GM19239 (cell line): ENCODE results near the gene TMEM87B.

Experiments used
- DNase-seq: peaks from one replicate; pipeline ENCODE4 v3.0.0; 2011; ENCODE audit warnings: low spot score; ENCODE audit not compliant: insufficient read length
- FAIRE-seq: peaks from 2 replicates; lab custom pipeline; 2011; peaks lifted over from hg19 to GRCh38; lab: Jason Lieb, UNC

Gene TMEM87B

GRCh38 chr2:112147382-112148168 is 92.5 kb downstream of the TMEM87B start:
- DNase-seq: no peak
- no peak for FAIRE-seq

- no peak for FAIRE-seq
- DNase-seq: no peak
Measured at GRCh38 chr2:112148477-112148876, 93.4 kb downstream of the TMEM87B start.

DNA sequence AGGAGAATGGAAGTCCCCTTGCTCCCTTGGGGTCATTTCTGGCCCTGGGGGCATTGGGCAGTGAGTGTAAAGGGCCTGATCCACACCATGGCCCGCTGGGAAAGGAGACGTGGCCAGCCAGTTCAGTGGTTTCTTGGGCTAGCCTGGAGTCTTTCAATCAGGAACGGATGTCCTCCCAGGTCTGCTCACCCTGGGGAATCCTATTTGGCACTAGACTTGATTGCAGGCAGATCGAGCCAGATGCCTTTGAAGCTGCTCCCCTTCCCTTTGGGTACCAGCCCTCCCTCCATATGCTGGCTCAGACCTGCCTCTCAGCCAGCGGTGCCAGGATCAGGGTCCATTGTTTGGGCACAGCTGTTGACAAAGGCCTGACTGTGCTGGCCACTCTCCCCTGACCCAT is 94.1 kb downstream of the TMEM87B start:
- DNase-seq (no peak), FAIRE-seq (no peak)

- FAIRE-seq (no peak), DNase-seq (no peak)
Measured at GRCh38 chr2:112149866-112150435, 94.9 kb downstream of the TMEM87B start.

DNA sequence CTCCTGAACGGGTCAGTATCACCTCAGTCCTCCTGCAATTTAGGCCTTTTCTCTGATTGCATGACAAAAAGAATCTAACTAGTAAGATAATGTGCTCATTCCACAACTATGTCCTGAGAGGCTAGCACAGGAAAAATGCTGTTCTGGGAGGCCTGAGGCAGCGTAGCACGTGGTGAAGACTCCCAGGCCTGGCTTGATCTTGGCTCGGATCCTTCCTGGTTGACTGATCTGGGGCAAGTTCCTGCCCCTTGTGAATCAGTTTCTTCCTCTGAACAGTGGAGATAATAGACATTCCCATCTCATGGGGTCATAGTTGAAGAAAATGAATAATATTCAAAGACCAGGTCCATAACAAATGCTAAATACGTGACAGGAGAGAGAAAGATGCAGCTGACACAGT is 95.4 kb downstream of the TMEM87B start:
- no peak for DNase-seq
- no peak for FAIRE-seq

- no peak for FAIRE-seq
- no peak for DNase-seq
Measured at GRCh38 chr2:112150851-112151250, 95.8 kb downstream of the TMEM87B start.

DNA sequence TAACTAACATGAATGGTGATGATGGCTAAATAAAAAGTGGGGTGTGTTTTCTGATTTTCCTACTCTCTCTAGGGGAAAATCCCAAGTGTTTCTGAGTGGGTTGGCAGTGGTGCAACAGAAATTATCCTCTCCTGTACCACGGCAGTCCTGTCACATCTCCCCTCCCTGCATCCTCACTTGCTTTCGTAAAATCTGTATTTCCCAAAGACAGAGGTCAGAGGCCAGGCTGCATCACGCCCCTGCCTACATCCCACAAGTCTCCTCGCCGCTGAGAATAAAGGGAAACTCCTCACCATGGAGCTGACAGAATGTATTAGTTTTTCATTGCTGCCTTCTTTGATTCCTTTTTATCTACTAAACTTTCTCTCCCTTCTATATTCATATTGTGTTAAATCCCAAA is 96.2 kb downstream of the TMEM87B start:
- DNase-seq: no peak
- FAIRE-seq: no peak

- DNase-seq: no peak
- no peak for FAIRE-seq
Measured at GRCh38 chr2:112151701-112152440, 96.8 kb downstream of the TMEM87B start.

DNA sequence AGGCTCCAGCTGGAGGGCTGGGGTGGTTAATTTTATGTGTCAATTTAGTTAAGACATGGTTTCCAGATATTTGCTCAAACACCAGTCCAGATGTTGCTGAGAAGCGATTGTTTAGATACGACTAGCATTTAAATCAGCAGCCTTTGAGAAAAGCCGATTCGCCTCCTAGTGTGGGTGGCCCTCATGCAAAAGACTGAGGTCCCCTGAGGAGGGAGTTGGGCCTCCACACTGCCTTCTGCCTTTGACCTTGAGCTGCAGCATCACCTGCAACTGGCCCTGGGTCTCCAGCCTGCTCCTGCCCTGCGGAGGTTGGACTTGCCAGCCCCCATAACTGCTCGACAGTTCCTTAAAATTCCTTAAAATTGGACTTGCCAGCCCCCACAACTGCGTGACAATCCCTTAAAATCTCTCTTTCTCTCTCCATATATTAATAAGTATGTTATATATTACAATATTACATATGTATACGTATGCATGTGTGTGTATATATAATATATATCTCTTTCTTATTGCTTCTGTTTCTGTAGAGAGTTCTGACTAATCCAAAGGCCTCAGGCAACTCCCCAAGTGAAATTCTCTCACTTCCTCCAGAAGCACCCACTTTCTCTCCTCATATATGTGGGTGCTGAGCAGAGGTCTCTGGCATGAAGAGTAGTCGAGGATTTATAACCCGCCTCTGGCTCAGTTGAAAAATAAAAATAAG is 97.6 kb downstream of the TMEM87B start:
- FAIRE-seq: no peak
- no peak for DNase-seq

GRCh38 chr2:112153179-112153490 is 98.1 kb downstream of the TMEM87B start:
- FAIRE-seq: no peak
- DNase-seq: no peak

GRCh38 chr2:112153501-112153900 is 98.4 kb downstream of the TMEM87B start:
- no peak for DNase-seq
- FAIRE-seq: no peak

DNA sequence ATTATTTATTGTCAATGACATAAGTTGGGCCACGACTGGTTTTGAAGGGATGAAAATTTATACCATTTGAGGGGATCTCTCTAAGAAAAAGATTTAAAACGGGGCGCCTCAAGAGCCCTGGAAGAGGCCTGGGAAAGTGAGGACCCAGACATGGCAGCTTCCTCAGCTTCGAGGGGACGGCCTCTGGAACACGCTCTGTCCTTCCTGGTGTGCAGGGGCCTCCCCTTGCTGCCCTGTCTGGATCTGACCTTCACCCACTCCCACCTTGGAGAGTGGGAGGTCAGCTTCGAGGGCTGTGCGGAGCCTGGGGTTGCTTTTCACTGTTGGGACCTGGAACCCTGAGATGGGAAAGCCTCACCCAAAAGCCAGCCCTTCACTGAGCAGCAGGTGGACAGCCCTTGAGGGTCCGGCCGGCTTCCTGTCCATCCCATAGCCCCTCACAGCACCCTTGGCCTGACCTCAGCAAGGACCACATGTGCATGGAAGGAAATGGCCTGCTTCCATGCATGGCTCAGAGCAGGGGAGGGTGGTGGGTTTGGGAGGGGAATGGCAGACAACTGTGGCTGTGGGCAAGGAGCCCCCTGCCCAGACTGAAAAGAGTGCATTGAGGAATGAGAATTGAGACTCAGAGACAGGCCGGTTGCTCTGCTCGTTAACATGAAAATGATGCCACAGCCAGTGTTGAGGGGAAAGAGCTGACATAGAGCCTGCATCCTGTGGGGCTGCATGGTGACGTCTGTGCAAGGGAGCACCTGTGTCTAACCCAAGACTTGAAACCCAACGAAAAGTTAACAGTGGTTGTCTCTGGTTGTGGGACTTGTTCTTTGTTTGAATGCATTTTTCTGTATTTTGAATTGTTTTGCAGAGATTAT is 99.4 kb downstream of the TMEM87B start:
- DNase-seq (no peak), FAIRE-seq (no peak)

DNA sequence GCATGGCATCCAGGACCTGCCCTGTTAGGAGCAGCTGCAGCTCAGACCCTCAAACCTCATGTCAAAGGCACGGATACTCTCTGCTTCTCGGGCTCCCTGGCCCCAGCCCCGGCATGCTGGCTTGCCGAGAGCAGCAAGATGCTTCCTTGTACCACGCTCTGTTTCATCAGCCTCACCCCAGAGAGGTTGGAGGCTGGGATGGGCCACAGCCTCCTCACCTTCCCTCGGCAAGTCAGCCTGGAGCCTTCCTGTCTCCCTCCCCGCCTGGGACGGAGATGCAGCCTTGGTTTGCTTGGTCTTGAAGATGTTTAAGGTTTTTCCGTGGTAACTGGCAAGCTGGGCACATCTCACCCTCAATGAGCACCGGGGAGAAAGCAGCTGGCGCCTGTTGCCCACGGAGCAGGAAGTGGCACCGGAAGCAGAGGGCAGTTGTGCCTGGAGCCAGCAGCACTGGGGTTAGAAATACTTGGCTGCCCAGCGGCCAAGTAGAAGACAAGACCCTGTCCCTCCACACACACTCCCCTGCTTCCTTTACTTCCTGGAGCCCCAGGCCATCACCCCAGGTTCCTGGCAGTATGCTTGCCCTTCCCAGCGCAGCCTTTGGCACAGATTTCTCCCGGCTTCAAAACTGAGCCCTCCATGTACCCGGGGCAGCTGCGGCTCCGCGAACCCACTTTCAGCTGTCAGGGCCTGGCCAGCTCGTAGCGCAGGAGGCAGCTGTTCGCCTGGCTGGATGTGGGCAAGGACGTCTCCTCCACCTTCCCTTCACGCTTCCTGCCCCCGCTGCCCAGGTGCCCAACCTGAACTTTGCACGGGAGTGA is 100.5 kb downstream of the TMEM87B start:
- no peak for DNase-seq
- FAIRE-seq: no peak

GRCh38 chr2:112156152-112156986 is 101.3 kb downstream of the TMEM87B start:
- FAIRE-seq (no peak), DNase-seq (no peak)

DNA sequence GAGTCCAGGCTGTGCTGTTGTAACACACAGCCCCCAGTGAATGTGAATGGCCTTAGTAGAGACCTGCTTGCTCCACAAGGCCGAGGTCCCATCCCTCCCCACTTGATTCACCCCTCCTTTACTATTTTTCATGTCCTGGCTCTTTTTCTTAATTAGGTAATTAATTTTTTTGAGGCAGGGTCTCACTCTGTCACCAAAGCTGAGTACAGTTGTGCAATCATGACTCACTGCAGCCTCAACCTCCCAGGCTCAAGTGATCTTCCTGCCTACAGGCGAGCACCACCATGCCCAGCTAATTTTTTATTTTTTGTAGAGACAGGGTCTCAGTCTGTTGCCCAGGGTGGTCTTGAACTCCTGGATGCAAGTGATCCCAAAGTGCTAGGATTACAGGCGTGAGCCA is 102.4 kb downstream of the TMEM87B start:
- DNase-seq (no peak), FAIRE-seq (no peak)

- DNase-seq: no peak
- no peak for FAIRE-seq
Measured at GRCh38 chr2:112159454-112159921, 104.4 kb downstream of the TMEM87B start.

- no peak for FAIRE-seq
- no peak for DNase-seq
Measured at GRCh38 chr2:112160283-112161250, 105.5 kb downstream of the TMEM87B start.
